AG08395 (cell line): Measurements from ENCODE around the gene F13A1.

Experiments used
- DNase-seq: peaks from one replicate; pipeline ENCODE4 v3.0.0; 2012; ENCODE audit warnings: mixed read lengths, low spot score

The F13A1 gene

DNA sequence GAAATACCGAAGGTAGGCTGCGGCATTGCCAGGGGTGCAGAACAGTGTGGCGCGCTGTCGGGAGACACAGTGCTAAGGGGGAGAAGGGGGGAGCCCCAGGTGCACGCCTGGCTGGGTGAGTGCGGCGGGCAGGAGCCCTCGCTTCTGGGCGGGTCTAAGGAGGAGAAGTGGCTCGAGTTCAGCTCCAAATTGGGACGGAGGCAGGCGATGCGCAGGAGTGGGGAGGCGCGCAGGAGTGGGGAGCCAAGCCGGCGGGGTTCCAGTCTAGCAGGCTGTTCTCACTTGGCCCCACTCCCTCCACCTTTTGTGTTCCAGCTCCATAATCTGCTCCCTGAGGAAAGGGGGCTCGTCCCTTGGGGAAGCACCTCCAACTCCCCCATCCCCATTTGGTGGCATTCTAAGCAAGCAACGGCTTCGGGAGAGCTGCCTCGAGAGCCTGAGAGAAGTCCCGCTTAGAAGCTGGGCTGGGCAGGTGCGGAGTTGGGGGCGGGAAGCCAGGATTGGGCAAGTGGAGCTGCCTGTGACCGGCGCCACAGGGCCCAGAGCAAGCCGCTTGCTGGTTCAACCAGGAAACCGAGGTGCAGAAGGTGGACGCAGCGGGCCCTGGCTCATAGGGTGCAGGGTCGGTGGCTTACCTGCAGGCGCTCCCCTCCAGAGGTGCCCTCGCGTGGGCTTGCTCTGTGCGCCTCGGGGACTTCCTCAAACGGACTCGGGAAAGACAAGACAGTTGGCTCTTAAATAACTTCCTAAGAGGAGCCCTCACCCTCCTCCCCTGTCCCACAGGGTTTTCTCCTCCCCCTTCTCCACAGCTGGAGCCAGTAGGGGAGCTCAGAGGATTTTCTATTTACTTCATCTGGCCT lies at the start of gene F13A1:
Gene F13A1, minus strand, starts transcription at position 711 of the 860 bp plus-strand sequence. CDS start 1,998 bp downstream, outside the sequence.
- no peak for DNase-seq

DNA sequence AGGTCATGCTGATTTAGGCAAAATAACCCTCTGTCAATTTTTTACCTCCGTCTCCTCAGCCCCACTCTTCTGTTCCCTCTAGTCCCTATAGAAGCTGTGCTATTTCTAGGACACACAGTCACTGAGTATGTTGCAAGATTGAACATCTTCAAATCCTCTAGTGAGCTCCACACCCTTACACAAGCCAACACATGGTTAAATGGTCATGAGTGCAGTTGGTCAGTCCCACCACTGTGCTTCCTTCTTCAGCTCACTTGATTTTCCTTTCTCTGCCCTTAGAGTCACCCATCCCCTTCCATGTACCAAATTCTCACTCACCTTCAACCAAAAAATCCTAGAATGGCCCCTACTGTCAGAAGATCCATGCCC lies 48.2 kb upstream of the F13A1 start:
- no peak for DNase-seq

DNA sequence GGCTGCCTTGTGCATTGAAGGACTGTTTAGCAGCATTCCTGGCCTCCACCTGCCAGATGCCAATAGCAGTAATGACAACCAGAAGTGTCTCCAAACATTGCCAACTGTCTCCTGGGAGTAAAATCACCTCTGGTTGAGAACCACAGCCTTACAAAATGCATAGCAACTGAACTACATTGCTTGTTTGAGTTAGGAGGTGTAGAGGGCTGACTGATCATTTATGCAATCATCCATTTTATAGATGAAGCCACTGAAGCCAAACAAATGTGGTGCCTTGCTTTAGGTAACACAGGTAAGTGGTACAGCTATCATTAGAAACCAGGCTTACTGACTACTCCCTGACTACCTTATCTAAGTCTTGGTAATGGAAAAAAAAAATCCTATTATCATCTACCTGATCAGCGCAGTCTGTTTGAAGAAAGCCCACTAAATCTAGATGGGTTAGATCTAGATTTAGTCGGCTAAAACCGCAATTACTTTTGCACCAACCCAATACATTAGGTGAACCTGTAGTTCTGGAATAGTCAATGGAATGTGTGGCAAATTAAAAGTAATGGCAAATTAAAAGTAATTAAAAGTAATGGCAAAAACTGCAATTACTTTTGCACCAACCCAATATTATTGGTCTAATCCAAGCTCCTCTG lies 47.7 kb upstream of the F13A1 start:
- DNase-seq: no peak

DNA sequence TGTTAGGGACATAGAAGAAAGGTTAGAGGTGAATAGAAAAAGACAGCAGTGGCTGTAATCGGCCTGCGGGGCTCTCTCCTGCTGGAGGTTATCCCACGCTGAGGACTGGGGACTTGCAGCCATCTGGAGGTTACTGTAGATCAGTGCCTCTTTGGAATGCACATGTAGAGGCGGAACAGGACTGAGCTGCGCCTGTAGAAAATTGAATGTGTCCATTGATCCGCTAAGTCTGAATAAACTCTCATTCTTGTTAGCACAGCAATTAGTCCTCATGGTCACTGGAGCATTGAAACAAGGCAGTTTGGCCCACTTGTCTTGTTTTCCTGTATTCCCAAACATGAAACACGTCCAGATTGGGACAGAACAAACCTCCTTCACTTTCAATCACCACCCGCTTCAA lies 46.3 kb upstream of the F13A1 start:
- DNase-seq: no peak

DNA sequence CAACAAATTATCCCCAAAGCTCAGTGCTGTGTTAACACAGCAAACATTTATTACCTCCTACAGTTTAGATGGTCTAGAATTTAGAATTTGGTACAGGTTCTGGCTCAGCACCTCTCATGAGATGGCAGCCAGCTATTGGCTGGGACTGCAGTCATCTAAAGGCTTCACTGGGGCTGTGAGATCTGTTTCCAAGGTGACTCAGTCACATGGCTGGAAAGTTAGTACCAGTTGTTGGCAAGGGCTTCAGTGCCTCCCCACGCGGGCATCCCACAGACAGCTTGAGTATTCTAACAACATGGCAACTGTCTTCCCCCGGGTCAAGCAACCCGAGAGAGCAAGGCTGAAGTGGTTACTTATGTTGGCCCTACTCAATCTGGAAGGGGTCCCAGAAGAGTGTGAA lies 44.8 kb upstream of the F13A1 start:
- DNase-seq: no peak

DNA sequence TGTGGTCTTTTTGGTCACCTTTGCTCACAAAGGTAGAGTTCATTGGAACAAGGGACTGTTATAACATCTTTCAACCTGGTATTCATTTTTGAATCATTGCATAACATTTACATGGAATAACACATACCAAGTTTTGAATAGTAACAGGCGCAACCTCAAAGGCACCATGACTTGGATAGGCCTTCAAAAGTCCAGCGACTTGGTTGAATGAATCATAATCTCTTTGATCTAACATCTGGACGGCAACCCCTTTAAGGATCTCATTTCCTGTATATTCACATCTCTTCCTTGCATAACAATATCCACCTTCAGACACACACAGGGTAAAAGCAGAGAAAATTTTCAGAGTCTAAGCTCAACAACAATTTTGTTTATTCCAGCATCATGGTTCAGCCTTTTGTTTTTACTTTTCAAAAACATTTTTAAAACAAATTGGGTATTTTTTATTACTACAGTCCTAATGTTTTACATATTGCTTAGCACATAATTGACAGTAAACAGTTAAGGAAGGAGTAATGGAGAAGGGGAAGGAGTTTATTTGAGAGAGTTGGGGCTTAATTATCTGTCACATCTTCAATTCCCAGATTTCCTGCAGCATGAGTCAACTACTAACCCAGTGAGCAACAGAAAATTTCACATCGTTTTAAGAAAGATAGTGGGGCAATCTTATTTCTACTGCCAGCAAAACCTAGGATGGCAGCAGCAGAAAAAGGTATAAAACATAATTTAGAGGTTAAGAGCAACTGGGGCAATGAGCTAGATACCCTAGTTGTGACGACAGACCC lies 41.8 kb upstream of the F13A1 start:
- peak; percentile 35 for DNase-seq

DNA sequence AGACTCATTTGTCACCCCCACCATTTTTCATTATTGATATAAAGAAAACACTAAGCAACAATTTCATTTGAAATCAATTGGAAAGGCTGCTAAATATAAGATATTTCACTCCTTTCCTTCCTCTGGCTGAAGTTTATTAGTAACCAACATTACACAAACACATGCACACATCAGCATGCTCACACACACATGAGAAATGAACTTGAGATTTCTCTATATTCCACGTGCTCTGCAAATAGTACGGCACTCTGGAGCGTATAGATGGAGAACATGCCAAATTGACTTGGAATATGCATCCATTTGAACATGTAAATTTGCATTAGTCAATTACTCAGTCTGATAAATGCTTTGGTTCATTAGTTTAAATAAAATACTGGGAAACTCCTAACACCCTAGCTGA lies 37.1 kb upstream of the F13A1 start:
- no peak for DNase-seq

DNA sequence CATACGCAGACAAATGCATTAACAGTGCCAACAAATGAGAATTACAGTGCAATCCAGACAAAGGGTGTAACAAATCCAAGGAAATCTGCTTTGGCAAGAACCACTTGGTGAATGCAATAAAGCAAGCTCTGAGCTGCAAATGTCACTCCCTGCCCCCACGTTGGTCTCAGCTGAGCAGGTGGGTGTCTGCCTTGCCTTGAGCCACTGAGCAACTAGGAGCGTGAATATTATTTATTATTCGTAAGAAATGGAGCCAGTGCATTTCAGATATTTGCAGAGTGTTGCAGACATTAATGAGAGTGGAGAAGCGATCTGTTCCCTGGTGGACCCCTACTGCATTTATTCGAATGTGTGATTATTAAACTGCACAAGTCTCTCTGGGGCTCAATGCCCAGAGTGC lies 36.6 kb upstream of the F13A1 start:
- no peak for DNase-seq

DNA sequence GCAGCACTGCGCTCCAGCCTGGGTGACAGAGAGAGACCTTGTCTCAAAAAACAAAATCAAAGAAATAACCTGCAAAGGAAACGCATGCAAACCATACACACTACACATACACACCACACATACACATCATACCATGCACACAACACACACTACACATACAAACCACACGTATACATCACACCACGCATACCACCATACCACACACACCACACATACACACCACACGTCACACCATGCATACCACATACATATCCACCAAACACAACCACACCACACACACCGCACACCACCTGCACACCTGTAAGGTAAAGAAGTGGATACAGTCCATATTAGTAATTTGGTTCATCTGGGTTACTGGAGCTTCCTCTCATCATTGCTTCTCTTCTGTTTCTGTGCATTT lies 32.3 kb upstream of the F13A1 start:
- no peak for DNase-seq

DNA sequence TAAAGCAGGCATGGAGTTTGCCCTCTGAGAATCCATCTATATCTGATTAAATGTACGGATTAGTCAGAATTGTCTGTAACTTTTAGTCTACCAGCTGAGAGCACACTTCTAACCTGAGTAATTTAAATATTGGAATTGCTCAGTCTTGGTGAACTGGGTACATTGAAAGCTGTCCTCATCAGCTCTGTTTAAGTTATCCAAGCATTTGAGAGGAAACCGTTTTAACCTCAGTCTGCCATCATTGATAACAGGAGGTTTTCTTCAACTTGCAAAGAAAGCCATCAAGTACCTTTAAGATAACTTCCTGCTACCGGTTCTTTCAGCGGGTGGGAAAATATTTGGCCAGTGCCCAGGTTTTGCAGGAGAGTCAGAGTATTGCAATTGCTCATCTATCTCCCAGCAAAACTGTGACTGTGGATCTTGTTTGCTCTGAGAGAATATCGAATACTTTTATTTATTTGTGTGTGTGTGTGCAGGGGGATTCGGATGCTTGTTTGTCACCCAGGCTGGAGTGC lies 31.1 kb upstream of the F13A1 start:
- no peak for DNase-seq

DNA sequence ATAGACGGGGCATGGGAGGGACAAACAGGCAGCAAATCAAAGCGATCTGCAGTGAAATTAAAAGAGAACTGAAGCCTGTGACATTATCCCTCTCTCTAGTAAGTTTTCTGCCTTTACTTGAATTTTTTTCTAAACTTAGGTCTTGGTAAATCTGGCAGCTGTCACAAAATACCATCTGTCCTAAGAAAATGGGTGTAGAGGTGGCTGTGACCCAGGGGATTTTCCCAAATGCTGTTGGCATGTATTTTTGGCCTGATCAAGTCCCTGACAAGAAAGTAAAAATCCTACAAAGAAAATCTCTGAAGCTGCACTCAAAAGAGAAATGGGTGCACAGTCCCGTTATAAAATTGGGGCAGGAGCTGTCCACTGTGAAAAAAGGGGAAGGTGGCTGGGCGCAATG lies 30.2 kb upstream of the F13A1 start:
- no peak for DNase-seq

DNA sequence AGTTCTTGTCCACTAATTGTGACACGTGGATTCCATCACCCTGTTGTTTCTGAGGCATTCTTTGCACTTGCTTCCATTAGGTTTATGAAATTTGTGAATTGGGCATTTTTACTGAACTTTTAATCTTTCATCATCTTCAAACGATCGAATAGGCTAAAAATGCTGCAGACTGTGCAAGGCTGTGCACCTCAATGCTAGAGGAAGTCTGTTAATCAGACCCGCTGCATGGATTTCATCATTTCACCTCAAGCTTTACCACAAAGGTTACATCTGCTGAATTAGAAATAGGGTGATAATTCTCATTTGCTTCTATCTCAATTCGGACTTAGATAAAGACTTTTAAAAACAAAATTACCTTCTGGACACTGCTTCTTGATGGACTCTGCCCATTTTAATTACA lies 27.8 kb upstream of the F13A1 start:
- DNase-seq: no peak

DNA sequence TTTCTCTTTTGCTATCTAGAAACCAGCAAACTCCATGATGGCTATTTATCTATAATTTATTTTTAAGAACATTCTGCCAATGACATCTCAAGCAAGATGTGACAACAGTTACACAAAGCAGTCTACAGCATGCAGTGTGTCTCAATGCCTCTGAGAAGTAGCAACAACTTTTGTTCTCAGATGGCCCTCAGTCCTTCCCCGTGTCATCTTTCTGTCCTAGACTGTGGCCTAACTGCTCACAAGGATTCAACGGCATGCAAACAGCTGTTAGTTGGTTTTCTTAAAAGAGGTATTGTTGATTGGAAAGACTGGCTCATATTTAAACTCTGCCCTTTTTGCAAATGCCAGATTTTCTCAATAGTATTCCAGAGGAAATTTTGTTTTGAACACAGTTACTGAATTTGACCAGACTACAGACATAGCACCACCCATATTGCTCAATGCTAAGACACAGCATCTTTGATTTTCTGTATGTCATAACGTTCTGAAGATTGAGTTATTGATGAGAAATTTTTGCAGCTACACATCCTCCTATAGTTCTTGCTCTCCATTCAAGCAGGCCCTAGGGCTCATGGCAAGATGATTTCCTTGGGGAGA lies 26.1 kb upstream of the F13A1 start:
- DNase-seq: no peak

DNA sequence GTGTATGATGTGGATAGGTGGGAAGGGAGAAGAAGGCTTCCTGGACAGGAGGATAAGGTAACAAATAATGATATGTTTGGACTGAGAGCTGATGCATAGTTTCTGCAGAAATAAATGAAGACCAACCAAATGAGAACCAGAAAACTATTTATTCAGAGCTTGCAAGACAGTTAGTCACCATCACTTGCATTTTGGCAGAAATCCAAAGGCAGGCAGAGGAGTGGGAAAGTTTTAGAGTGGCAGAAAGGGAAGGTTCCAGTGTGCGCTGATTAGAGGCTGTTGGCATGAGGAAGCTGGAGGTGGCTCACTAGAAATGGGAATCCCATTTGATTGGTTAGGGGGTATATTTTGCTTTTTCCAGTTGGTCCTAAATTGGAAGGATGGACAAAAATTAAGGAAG lies 13.0 kb upstream of the F13A1 start:
- DNase-seq: peak; percentile 48

DNA sequence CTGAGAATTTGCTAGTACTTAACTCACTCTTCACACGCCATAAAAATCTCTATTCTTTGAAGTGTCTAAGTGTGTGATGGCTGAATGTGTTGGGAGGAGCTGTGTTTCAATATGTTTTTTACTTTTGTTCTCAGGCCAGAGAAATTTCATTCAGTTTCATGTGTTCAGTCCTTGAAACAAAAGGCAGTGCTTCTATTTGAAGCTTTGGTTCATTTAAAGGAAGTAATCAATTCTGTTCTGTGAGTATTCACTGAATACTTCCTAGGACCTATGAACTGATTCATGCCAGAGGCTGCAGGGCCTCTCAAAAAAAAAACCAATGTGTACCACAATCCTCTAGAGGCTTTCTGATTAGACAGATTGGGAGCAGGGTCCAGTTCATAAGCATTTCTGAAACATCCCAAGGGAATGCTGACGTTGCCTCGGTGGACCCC lies 12.4 kb upstream of the F13A1 start:
- no peak for DNase-seq

DNA sequence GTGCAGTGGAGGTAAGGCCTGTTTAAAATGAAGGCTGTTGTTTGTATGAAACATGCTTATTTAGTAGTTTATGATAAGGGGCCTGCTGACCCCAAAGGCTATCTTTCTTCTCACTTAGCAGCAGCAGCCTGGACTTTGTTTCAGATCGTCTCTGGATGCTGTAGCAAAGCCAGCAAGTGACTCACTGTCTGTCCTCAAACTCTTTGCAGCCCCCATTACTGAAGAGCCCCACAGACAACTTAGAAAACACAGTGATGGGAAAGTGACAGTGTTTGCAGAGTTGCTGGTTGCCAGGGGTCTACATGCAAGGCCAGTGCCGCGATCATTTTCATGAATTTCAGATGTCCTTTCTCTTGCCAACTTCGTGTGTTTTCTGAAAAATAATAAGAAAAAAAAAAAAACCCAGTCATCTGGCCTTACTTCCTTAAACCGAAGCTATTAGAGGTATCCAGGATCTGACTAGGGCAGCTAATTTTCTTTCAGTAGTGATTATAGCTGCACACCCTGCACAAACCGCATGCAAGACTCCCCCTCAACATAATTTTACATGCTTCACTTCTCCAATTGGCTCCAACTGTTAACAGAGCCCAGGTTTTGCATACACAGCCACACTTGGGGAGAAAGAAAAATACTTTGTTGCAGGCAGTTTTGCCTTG lies 11.6 kb upstream of the F13A1 start:
- peak; percentile 27 for DNase-seq

DNA sequence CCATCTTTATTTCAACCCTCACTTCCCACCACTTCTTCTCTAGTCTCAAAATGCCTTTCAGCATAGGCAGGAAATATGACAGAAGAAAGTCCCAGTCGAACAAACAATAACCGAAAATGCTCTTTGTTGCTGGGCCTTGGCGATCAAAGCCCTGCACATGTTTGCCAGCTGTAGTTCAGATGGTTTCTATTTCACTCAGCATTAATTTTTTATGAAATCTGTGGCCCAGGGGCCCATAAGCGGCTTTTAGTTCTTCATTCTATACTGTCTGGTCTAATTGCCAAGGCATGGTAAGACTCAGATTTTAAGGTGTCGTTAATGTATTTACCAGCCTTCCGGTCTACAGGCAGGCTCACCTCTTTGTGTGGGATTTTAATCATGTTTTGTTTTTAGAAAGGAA lies 10.9 kb upstream of the F13A1 start:
- peak; percentile 15 for DNase-seq

DNA sequence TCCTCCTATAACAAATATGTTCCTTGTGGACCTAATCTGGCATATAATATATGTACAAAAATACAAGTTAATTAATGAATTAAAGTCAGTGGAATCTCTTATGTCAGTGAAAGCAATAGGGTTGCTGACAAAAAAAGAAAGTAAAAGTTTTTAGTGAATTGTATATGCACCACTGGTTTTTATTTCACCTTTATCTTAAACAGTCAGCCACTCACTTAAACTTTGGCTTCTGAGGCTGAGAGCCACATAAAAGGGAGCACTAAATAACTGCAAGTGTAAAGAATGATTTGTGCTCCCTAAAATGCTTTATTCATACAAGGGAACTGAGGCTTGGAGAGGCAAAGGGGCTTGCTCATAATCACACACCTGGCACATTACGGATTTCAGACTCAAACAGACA lies 9.9 kb upstream of the F13A1 start:
- no peak for DNase-seq

DNA sequence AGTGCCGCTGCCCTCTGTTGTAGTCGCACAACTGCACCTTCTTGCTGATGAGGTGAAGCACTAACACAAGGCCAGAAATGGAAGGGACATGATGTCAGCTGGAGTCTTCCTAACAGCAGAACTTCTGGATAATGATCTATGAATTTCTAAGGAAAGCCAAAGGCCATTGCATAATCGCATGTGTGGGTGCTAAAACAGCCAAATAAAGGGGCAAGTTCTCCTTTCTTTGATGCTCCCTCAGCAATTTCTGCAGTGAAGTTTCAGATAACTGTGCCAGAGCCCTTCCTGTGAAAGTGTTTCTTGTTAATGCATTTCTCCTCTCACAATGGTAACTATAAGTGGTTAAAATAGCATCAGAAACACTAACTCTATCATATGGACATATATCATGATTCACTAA lies 8.0 kb upstream of the F13A1 start:
- no peak for DNase-seq

DNA sequence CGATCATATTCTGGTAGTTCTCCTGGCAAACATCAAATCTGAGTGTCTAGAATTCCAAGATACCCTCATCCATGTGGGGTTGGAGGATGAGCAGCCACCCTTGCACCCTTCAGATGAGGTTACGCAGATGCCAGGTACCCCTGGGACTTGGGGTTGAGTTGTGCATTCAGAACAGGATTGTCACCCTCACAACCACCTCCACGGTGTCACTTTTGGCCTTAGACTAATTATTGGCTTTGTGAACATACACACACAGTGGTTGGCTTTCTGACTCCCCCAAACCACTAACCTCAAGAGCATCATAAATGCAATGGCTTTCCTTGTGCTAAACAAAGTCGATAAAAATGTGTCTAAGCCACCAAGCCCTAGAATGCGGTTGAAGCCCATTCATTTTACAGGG lies 2.9 kb upstream of the F13A1 start:
- no peak for DNase-seq

DNA sequence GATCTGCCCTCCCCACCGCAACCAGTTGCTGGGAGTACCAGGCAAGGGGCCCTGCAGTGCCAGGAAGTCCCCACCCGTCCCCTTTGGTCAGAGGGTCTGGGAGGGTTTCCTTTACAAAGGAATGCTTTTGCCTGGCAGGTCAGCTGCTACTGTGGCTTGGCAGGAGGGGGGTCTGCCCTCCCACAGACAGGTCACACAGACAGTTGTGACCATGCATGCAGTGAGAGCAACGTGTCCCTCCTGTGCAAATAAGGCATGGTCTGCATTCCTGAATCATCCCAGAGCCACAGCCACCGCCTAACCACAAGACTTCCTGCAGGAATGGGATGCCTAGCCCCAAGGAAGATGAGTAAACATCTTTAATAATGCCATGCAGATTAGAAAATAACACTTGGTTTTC lies 439 bp upstream of the F13A1 start:
- peak; percentile 82 for DNase-seq
